ENCODE data around the gene FBXO11. TPM values are rescaled to one million over a fixed set of nuclear protein-coding genes. Genes with fewer than 3 reads are reported as not detected.
A peak's percentile ranks its signal among the peaks of the same experiment; 100 is the strongest.

The FBXO11 gene
- total RNA-seq, 1 experiment from 2014 or later = 49.3 TPM

- ChIA-PET POLR2A (ENCODE audit: unreplicated experiment) (interaction anchor here (0.6 kb wide), 1 partner anchor 114 kb away, joined by 4 read pairs; no protein-coding TSS in a partner anchor), CTCF (interaction anchor here (0.7 kb wide), 1 partner anchor 29 kb away, joined by 4 read pairs; no protein-coding TSS in a partner anchor)
- no peaks in the 10 kb centered on the region for H3K27me3 ChIP-seq (ENCODE audit: insufficient read depth, low read depth)
- no TSS peak for BruUV-seq (replicated peaks)
- H3K27ac ChIP-seq = no peak overlapping the region
- no peak overlapping the region for H3K4me2 ChIP-seq
- H3K9me3 ChIP-seq (ENCODE audit: insufficient read depth, low read depth) = no peaks in the 10 kb centered on the region
- no peaks in the 10 kb centered on the region for H3K36me3 ChIP-seq (ENCODE audit: low read depth)
- H3K4me3 ChIP-seq = no peak overlapping the region
- no peaks in the 10 kb centered on the region for H3K4me1 ChIP-seq (replicated peaks; ENCODE audit: insufficient read depth)
- no peaks in the 10 kb centered on the region for H3K79me2 ChIP-seq (ENCODE audit: low read depth)
- H2AFZ ChIP-seq = no peak overlapping the region
- TF ChIP-seq EZH2 (IDR thresholded peaks at IDR 0.05; ENCODE audit: low read depth) (no peak), CTCF (conservative IDR thresholded peaks at IDR 0.05) (no peak)
- DNase-seq = no peak
- H4K20me1 ChIP-seq (ENCODE audit: insufficient read depth) = no peaks in the 10 kb centered on the region
- no peaks in the 10 kb centered on the region for H3F3A ChIP-seq (ENCODE audit: insufficient read depth, low read depth)
- intact Hi-C loops (cut with micrococcal nuclease; ENCODE audit: unreplicated experiment) = no loop called here
- H3K9me2 ChIP-seq (ENCODE audit: insufficient read depth) = no peaks in the 10 kb centered on the region
Observed at GRCh38 chr2:47741637-47742036, 164.7 kb downstream of the FBXO11 start.

GRCh38 chr2:47741101-47741500, 165.2 kb downstream of the FBXO11 start:
- no peaks in the 10 kb centered on the region for H3F3A ChIP-seq (ENCODE audit: insufficient read depth, low read depth)
- CTCF ChIA-PET = interaction anchor here (0.7 kb wide), 1 partner anchor 28 kb away, joined by 4 read pairs; no protein-coding TSS in a partner anchor
- TF ChIP-seq CTCF (conservative IDR thresholded peaks at IDR 0.05) (no peak), EZH2 (IDR thresholded peaks at IDR 0.05; ENCODE audit: low read depth) (no peak)
- H3K9me3 ChIP-seq (ENCODE audit: insufficient read depth, low read depth) = no peaks in the 10 kb centered on the region
- no peak overlapping the region for H3K27ac ChIP-seq
- no peaks in the 10 kb centered on the region for H3K4me1 ChIP-seq (replicated peaks; ENCODE audit: insufficient read depth)
- H3K27me3 ChIP-seq (ENCODE audit: insufficient read depth, low read depth) = no peaks in the 10 kb centered on the region
- POLR2A ChIA-PET (ENCODE audit: unreplicated experiment) = interaction anchor here (0.6 kb wide), 2 partner anchors 115 to 304 kb away, joined by 4 read pairs; no protein-coding TSS in a partner anchor
- no peaks in the 10 kb centered on the region for H3K36me3 ChIP-seq (ENCODE audit: low read depth)
- H3K79me2 ChIP-seq (ENCODE audit: low read depth) = no peaks in the 10 kb centered on the region
- intact Hi-C loops (cut with micrococcal nuclease; ENCODE audit: unreplicated experiment) = no loop called here
- DNase-seq = peak; percentile 31 to 67
- H3K4me2 ChIP-seq = no peak overlapping the region
- BruUV-seq (replicated peaks) = no TSS peak
- H3K4me3 ChIP-seq = no peak overlapping the region
- no peaks in the 10 kb centered on the region for H4K20me1 ChIP-seq (ENCODE audit: insufficient read depth)
- no peak overlapping the region for H2AFZ ChIP-seq
- no peaks in the 10 kb centered on the region for H3K9me2 ChIP-seq (ENCODE audit: insufficient read depth)

Other genes starting within 250 kb of the FBXO11 start
- 105 and 123 TPM in 2 replicates for gene MSH6, start 123.4 kb downstream of the FBXO11 start, total RNA-seq (2021)

Data from PC-9 (cell line).